ENCODE measurements around the gene KDM3A. TPM values are rescaled to one million over a fixed set of nuclear protein-coding genes. Genes with fewer than 3 reads are reported as not detected.

The KDM3A gene
- total and polyA plus RNA-seq, 2 of the 8 experiments (the other 6 are each of a cell fraction or from before 2014, with no cell fraction given) = 15.8 to 29.2 TPM

DNA sequence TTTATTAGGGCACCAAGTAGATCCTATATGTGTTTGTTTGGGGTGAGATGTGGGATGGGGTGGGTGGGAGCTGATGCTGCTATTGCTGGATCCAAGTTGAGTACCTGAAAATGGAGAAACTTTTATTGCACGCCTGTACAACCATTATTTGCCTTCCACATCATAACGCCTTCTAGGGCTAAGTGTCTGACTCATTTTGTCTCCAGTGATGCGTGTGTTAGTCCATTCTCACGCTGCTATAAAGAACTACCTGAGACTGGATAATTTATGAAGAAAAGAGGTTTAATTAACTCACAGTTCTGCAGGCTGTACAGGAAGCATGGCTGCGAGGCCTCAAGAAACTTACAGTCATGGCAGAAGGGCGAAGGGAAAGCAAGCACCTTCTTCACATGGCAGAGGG, 58.2 kb downstream of the KDM3A start:
- H3K9me3 ChIP-seq (ENCODE audit: insufficient read depth in 2 of 2, low read depth in 1 of 2, low read length in 1 of 2) = peaks cover 16 to 24% of the 10 kb centered on the region in 2 experiments
- H3K27ac ChIP-seq (ENCODE audit: low read depth, low read length) = no peak overlapping the region
- POLR2A ChIA-PET (ENCODE audit: partially characterized antibody) = no interaction called here
- H3K23me2 ChIP-seq (ENCODE audit: low read depth, low read length) = no peaks in the 10 kb centered on the region
- H2AK5ac ChIP-seq (ENCODE audit: low read depth, low read length) = no peak overlapping the region
- no peaks in the 10 kb centered on the region for H3K4me1 ChIP-seq (replicated peaks in 1 of 4; ENCODE audit: control insufficient read depth in 3 of 4, insufficient read depth in 4 of 4, low read length in 3 of 4)
- no peak overlapping the region for H3K14ac ChIP-seq (ENCODE audit: insufficient read length)
- H2BK5ac ChIP-seq (ENCODE audit: low read depth, low read length) = no peak overlapping the region
- no peak overlapping the region for H3K9ac ChIP-seq (replicated peaks in 1 of 4; ENCODE audit: extremely low read depth in 1 of 4, low read depth in 3 of 4, low read length in 3 of 4)
- H2BK20ac ChIP-seq (ENCODE audit: low read length) = no peak overlapping the region
- H3K4me2 ChIP-seq (ENCODE audit: insufficient read depth in 1 of 2, low read depth in 2 of 2, low read length in 2 of 2) = no peak overlapping the region
- no peaks in the 10 kb centered on the region for H4K20me1 ChIP-seq (replicated peaks in 1 of 2; ENCODE audit: control insufficient read depth in 1 of 2, insufficient read depth in 2 of 2, low read length in 2 of 2)
- H3K79me1 ChIP-seq (ENCODE audit: low read depth, low read length) = no peaks in the 10 kb centered on the region
- FAIRE-seq (no peak), DNase-seq (ENCODE audit: low read depth in 1 of 2, low spot score in 2 of 2) (no peak)
- TF ChIP-seq CBX5 (IDR thresholded peaks at IDR 0.05; ENCODE audit: low read depth, low read length) (no peak), CHD2 (IDR thresholded peaks at IDR 0.05; ENCODE audit: low read length) (no peak), HDAC2 (IDR thresholded peaks at IDR 0.05; ENCODE audit: borderline replicate concordance in 1 of 2, low read depth in 2 of 2, low read length in 2 of 2) (no peak), BCL11A (IDR thresholded peaks at IDR 0.05; ENCODE audit: low read depth in 2 of 2, low read length in 2 of 2) (no peak), BACH1 (IDR thresholded peaks at IDR 0.05; ENCODE audit: low read length) (no peak), HDAC6 (IDR thresholded peaks at IDR 0.05; ENCODE audit: low read depth, low read length) (no peak), KDM1A (IDR thresholded peaks at IDR 0.05; ENCODE audit: borderline replicate concordance, low read length) (no peak), TCF12 (IDR thresholded peaks at IDR 0.05; ENCODE audit: low read depth, low read length) (no peak), SAP30 (IDR thresholded peaks at IDR 0.05; ENCODE audit: insufficient read depth, insufficient replicate concordance, low read length) (no peak), RFX5 (IDR thresholded peaks at IDR 0.05; ENCODE audit: borderline replicate concordance, low read depth, low read length) (no peak)
- TF ChIP-seq, protein P1, sequence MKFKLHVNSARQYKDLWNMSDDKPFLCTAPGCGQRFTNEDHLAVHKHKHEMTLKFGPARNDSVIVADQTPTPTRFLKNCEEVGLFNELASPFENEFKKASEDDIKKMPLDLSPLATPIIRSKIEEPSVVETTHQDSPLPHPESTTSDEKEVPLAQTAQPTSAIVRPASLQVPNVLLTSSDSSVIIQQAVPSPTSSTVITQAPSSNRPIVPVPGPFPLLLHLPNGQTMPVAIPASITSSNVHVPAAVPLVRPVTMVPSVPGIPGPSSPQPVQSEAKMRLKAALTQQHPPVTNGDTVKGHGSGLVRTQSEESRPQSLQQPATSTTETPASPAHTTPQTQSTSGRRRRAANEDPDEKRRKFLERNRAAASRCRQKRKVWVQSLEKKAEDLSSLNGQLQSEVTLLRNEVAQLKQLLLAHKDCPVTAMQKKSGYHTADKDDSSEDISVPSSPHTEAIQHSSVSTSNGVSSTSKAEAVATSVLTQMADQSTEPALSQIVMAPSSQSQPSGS (IDR thresholded peaks at IDR 0.05; ENCODE audit: low read length) = no peak
- no peak overlapping the region for H3K4me3 ChIP-seq (ENCODE audit: extremely low read depth in 1 of 4, insufficient read depth in 2 of 4, low read depth in 3 of 4, low read length in 4 of 4)
- H4K5ac ChIP-seq (ENCODE audit: insufficient read length, low read depth, low read length) = no peak overlapping the region
- no peak overlapping the region for H3K56ac ChIP-seq (replicated peaks; ENCODE audit: insufficient read length, low read depth, low read length)
- no peak overlapping the region for H4K91ac ChIP-seq (replicated peaks; ENCODE audit: insufficient read length, low read length)
- H3K18ac ChIP-seq (ENCODE audit: extremely low read depth, low read length) = no peak overlapping the region
- H2BK12ac ChIP-seq (ENCODE audit: low read depth, low read length) = no peak overlapping the region
- peaks cover 0 to 51% (median 13%) of the 10 kb centered on the region in 4 experiments; a peak in 6 of 8 replicates for H3K36me3 ChIP-seq (ENCODE audit: control insufficient read depth in 2 of 4, insufficient read depth in 4 of 4, low read length in 3 of 4)
- H2AFZ ChIP-seq (ENCODE audit: low read length) = no peak overlapping the region
- no peak overlapping the region for H2BK120ac ChIP-seq (replicated peaks; ENCODE audit: low read depth, low read length)
- no peak overlapping the region for H2BK15ac ChIP-seq (ENCODE audit: low read length)
- WGBS, 2 experiments (ENCODE audit: extremely low coverage in 1 of 2, insufficient coverage in 1 of 2, insufficient read length in 1 of 2, insufficient replicate concordance in 2 of 2, low coverage in 1 of 2, low lambda C conversion rate in 2 of 2, missing lambda C conversion rate in 1 of 2) = 79% methylated on average over 6 of the region's 6 CpGs; no CpG with 5 or more reads in 1 of the 2 experiments
- no peaks in the 10 kb centered on the region for H3K27me3 ChIP-seq (replicated peaks in 1 of 4; ENCODE audit: control insufficient read depth in 3 of 4, extremely low read depth in 1 of 4, insufficient read depth in 3 of 4, low read length in 3 of 4)
- CTCF ChIA-PET (ENCODE audit: partially characterized antibody) = no interaction called here
- no peaks in the 10 kb centered on the region for H3K79me2 ChIP-seq (ENCODE audit: control insufficient read depth in 1 of 2, insufficient read depth in 2 of 2, low read length in 2 of 2)
- H3K23ac ChIP-seq (ENCODE audit: insufficient read length) = no peak overlapping the region
- no peak overlapping the region for H4K8ac ChIP-seq (ENCODE audit: extremely low read depth, insufficient read depth, low read length)
- H3K4ac ChIP-seq (replicated peaks; ENCODE audit: insufficient read length, low read depth, low read length) = no peak overlapping the region
